K562 (cell line): Measurements from ENCODE around the gene ZNF609. TPM values are rescaled to one million over a fixed set of nuclear protein-coding genes. Genes with fewer than 3 reads are reported as not detected.

ENCODE experiments used
- ATF6 ChIP-seq: sonication (generic); formaldehyde crosslinking; IDR thresholded peaks from 2 replicates; pipeline ENCODE4 v1.4.0; 2020; ENCODE audit warnings: mild to moderate bottlenecking, missing genetic modification reagents
- FUS ChIP-seq: fragments of 200-400 bp; formaldehyde crosslinking; optimal IDR thresholded peaks from 2 replicates; pipeline ENCODE3; 2017; ENCODE audit warnings: low read depth, low read length
- HNRNPUL1 ChIP-seq: fragments of 200-400 bp; formaldehyde crosslinking; IDR thresholded peaks from 2 replicates; pipeline ENCODE4 v1.6.1; 2017; ENCODE audit warnings: low read length
- MED1 ChIP-seq: sonication (generic); formaldehyde crosslinking; IDR thresholded peaks from 2 replicates; pipeline ENCODE4 v1.8.1; 2023; ENCODE audit warnings: missing genetic modification reagents, borderline replicate concordance
- NR2F6 ChIP-seq: fragments of 450-650 bp; formaldehyde crosslinking; IDR thresholded peaks from 2 replicates; pipeline ENCODE4 v1.4.0; 2020; ENCODE audit warnings: mild to moderate bottlenecking
- ZNF609 ChIP-seq: sonication (generic); formaldehyde crosslinking; IDR thresholded peaks from 2 replicates; pipeline ENCODE4 v1.8.1; 2023; ENCODE audit warnings: missing genetic modification reagents, mild to moderate bottlenecking, borderline replicate concordance
- polyA plus RNA-seq, 8 experiments: library from polyadenylated mRNA; depleted of rRNA in 4 of 8; stranded (reverse) in 5 of 8; unstranded in 3 of 8; fragments of >200 nt; fragmentation: Nextera tagmentation in 2 of 8; fragmentation: Illumina TruSeq in 1 of 8; extraction: Ambion mirVana in 2 of 8; extraction: Trizol in 1 of 8; gene quantifications; 2 replicates each; pipeline versions ENCODE4 v1.2.1 to v1.2.3, GENCODE V29; 2011 to 2014; ENCODE audit warnings: inconsistent platforms in 1 of 8, missing spikeins in 1 of 8
- total RNA-seq, 7 experiments: library from RNA; depleted of rRNA in 6 of 7; stranded (reverse); fragments of >200 nt in 6 of 7; fragmentation: Illumina TruSeq in 2 of 7; extraction: Trizol in 2 of 7; gene quantifications; 2 replicates each; pipeline versions ENCODE4 v1.2.1 to v1.2.3, GENCODE V29; 2011 to 2021; ENCODE audit warnings: low replicate concordance in 1 of 7

ZNF609 gene
- total and polyA plus RNA-seq, 9 of the 15 experiments (the other 6 are each of a cell fraction or from before 2014, with no cell fraction given) = 3.0 to 38.7 (median 17.8) TPM

- TF ChIP-seq ATF6 (CRISPR knock-in tag) (no peak), HNRNPUL1 (no peak), MED1 (CRISPR knock-in tag) (no peak), NR2F6 (CRISPR knock-in tag) (no peak), FUS (no peak), ZNF609 (no peak)
These were observed 159.8 kb downstream of the ZNF609 start (continued) for GRCh38 chr15:64619880-64620839.
